Measurements from ENCODE around the gene ARV1. TPM values are rescaled to one million over a fixed set of nuclear protein-coding genes. Genes with fewer than 3 reads are reported as not detected.

The ARV1 gene
- total and polyA plus RNA-seq, 10 of the 15 experiments (the other 5 are each of a cell fraction or from before 2014, with no cell fraction given) = 23.2 to 55.1 (median 35.6) TPM

- ChIA-PET POLR2A (interaction anchor here (0.6 to 1.9 kb wide), 2 partner anchors 21 to 247 kb away, joined by 6 to 8 read pairs; no protein-coding TSS in a partner anchor), RAD21 (ENCODE audit: unreplicated experiment) (interaction anchor here (0.7 to 3.8 kb wide), 7 partner anchors 21 to 113 kb away, joined by 3 to 24 read pairs (median 3); no protein-coding TSS in a partner anchor), CTCF (interaction anchor here (0.5 to 1.6 kb wide), 9 partner anchors 46 to 336 kb away, joined by 3 to 6 read pairs (median 4); no protein-coding TSS in a partner anchor), SMC1A (ENCODE audit: uncharacterized antibody, unreplicated experiment) (interaction anchor here (0.9 to 7.2 kb wide), 7 partner anchors 9 to 112 kb away, joined by 3 to 69 read pairs (median 3); no protein-coding TSS in a partner anchor)
- WGBS (ENCODE audit: insufficient coverage, insufficient replicate concordance, low lambda C conversion rate, missing lambda C conversion rate) = 3% methylated on average over 12 of the region's 12 CpGs
- DNase-seq (ENCODE audit: low read depth, low spot score) (no peak), FAIRE-seq (no peak), ATAC-seq (no peak)
- peak overlapping the region; percentile 43 for H3K9ac ChIP-seq (ENCODE audit: control insufficient read depth, insufficient read depth, low read length)
- intact Hi-C loops (cut with micrococcal nuclease; ENCODE audit: unreplicated experiment) (loop anchor here (2.0 to 5.0 kb wide), 3 partner anchors 63 to 337 kb away; partner anchors contain the start of gene COG2), in situ Hi-C loops (cut with MboI) (no loop called here)
- H3K4me1 ChIP-seq (ENCODE audit: control insufficient read depth, insufficient read depth, low read length) = peaks cover 13% of the 10 kb centered on the region; the same call in 1 of the 2 replicates
- peak overlapping the region; percentile 80 for H2AFZ ChIP-seq (ENCODE audit: control insufficient read depth, low read depth, low read length)
- no peaks in the 10 kb centered on the region for H4K20me1 ChIP-seq (ENCODE audit: control insufficient read depth, insufficient read depth)
- TSS peak; percentile 83 for BruUV-seq (replicated peaks)
- H3K36me3 ChIP-seq (ENCODE audit: control insufficient read depth in 2 of 2, insufficient read depth in 2 of 2, low read length in 1 of 2) = peaks cover 0 to 4% of the 10 kb centered on the region in 2 experiments; a peak in 2 of 4 replicates
- no peaks in the 10 kb centered on the region for H3K27me3 ChIP-seq (replicated peaks in 1 of 2; ENCODE audit: control insufficient read depth in 2 of 2, insufficient read depth in 2 of 2, low read length in 1 of 2)
- peak overlapping the region; percentile 84 for H3K4me3 ChIP-seq
- TF ChIP-seq PAX8 (IDR thresholded peaks at IDR 0.05) (no peak), NR2C2 (IDR thresholded peaks at IDR 0.05; ENCODE audit: borderline replicate concordance, control insufficient read depth, insufficient read length, low read depth) (no peak), ZNF384 (IDR thresholded peaks at IDR 0.05; ENCODE audit: borderline replicate concordance, low read depth, low read length) (no peak), HDAC2 (IDR thresholded peaks at IDR 0.05) (no peak), BCLAF1 (IDR thresholded peaks at IDR 0.05) (no peak), SKIL (IDR thresholded peaks at IDR 0.05; ENCODE audit: low read depth, poor library complexity, severe bottlenecking) (peak; percentile 3), IRF3 (IDR thresholded peaks at IDR 0.05) (no peak), ZNF24 (IDR thresholded peaks at IDR 0.05) (no peak), CHD2 (IDR thresholded peaks at IDR 0.05; ENCODE audit: borderline replicate concordance, low read depth, low read length) (no peak), MTA2 (IDR thresholded peaks at IDR 0.05; ENCODE audit: low read depth) (no peak), SMAD5 (IDR thresholded peaks at IDR 0.05; ENCODE audit: low read depth) (no peak), SMAD1 (IDR thresholded peaks at IDR 0.05; ENCODE audit: low read depth, partially characterized antibody) (no peak), POLR2A (IDR thresholded peaks at IDR 0.05; ENCODE audit: low read depth, low read length) (no peak), KLF5 (IDR thresholded peaks at IDR 0.05; ENCODE audit: partially characterized antibody) (no peak), PML (IDR thresholded peaks at IDR 0.05; ENCODE audit: low read length) (0 out of 2 replicates have a peak, but pooled peaks have one; percentile 5), GATAD2B (conservative IDR thresholded peaks at IDR 0.05; ENCODE audit: low read depth) (no peak)
- TF ChIP-seq, protein P1, sequence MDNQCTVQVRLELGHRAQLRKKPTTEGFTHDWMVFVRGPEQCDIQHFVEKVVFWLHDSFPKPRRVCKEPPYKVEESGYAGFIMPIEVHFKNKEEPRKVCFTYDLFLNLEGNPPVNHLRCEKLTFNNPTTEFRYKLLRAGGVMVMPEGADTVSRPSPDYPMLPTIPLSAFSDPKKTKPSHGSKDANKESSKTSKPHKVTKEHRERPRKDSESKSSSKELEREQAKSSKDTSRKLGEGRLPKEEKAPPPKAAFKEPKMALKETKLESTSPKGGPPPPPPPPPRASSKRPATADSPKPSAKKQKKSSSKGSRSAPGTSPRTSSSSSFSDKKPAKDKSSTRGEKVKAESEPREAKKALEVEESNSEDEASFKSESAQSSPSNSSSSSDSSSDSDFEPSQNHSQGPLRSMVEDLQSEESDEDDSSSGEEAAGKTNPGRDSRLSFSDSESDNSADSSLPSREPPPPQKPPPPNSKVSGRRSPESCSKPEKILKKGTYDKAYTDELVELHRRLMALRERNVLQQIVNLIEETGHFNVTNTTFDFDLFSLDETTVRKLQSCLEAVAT (IDR thresholded peaks at IDR 0.05) = no peak
- peak overlapping the region; percentile 58 for H3K27ac ChIP-seq (ENCODE audit: control insufficient read depth, insufficient read depth)
- no peaks in the 10 kb centered on the region for H3K9me3 ChIP-seq (replicated peaks; ENCODE audit: control insufficient read depth, insufficient read depth, low read length)
- peaks cover 48% of the 10 kb centered on the region for H3K79me2 ChIP-seq (ENCODE audit: control insufficient read depth, insufficient read depth, low read length)
- peak overlapping the region; percentile 67 for H3K4me2 ChIP-seq (ENCODE audit: control insufficient read depth, insufficient read depth)
These were observed 459 bp downstream of the ARV1 start for GRCh38 chr1:230979389-230979716.
